Heart left ventricle (tissue), 13 donors: ENCODE results near the gene LHX4.

Source experiments
- POLR2A ChIP-seq, 2 donors: fragments of 450-650 bp; IDR thresholded peaks; one replicate each; pipeline ENCODE4 v1.6.1; 2017; ENCODE audit warnings: antibody characterized with exemption in 2 of 2, mild to moderate bottlenecking in 2 of 2, moderate library complexity in 2 of 2
- TF ChIP-seq, protein P1 (sequence below), 12 donors: fragments of 200-600 bp; sonication (generic) in 4 of 12; IDR thresholded peaks; one replicate each; pipeline versions ENCODE4 v1.5.0 to v1.8.0; 2018 to 2022; ENCODE audit warnings: antibody characterized with exemption in 12 of 12, mild to moderate bottlenecking in 5 of 12
- donor health status: ischemic (EF 13 %, LVEDD 7.1; RV severe dilation, severe dysfunction).
- donor health status: DM: no; HTN: yes; CAD: no.
- donor health status: DM: no; HTN: no; CAD: no.
- donor health status: ischemic (EF 25% LVEDD 6.9; RV normal size, moderate dysfunction).
- donor health status: ischemic (EF 25% LVEDD 5.7; RV mildly dilated, moderate dysfunction).
- donor health status: ischemic (EF 35%, LVEDD 5.7; RV mildly dilated, moderate dysfunction).
- donor health status: nonischemic (EF 11% LVEDD 7.7; RV severe dilation, severe dysfunction).
- donor health status: DM: yes; HTN: yes; CAD: no.
- donor health status: PGD.
- donor health status: ischemic (EF 29% LVEDD 5.4; RV normal size, mild dysfunction).
- donor health status: nonischemic (EF 23%, LVEDD 6.1; RV moderate dilation, normal function).

DNA sequence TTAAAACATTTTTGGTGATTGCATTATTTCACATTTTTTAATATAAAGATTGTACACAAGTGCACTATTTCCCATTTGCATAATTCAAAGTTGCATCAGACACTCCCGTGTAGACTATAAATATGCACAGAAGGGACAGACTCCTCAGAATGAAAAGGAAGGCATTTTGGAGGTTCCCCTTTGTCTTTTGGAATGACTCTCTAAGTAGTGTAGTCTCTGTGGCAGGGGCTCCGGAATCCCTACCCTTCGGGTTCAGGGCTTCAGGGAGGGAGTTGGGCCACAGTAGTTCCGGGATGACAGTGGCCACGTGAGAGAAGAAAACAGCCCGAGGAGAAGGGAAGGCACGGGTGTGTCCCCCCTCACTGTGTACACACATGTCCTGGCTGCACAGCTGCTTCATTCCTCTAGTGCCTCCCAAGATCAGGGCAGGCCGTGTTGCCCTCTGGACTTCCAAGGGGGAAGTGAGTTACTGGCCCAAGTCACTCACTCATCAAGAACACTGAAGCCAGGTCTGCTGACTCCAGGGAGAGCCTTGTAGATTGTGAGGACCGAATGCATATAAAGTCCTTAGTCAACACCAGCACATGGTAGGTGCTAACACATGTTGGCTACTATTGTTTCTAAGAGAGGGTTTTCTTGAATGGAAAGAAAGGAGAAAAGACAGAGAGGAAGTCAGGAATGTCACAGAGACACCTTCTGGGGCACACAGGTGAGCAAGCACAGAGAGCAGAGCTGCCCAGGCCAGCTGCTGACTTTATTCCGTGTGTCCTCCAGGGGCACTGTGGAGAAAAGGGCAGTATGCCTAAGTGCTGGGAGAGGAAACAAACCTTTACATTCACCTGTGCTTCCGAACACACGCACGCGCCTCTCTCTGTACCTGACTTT, 39.8 kb downstream of the LHX4 start:
- no peak for TF ChIP-seq POLR2A (IDR thresholded peaks at IDR 0.05)
- TF ChIP-seq, protein P1, sequence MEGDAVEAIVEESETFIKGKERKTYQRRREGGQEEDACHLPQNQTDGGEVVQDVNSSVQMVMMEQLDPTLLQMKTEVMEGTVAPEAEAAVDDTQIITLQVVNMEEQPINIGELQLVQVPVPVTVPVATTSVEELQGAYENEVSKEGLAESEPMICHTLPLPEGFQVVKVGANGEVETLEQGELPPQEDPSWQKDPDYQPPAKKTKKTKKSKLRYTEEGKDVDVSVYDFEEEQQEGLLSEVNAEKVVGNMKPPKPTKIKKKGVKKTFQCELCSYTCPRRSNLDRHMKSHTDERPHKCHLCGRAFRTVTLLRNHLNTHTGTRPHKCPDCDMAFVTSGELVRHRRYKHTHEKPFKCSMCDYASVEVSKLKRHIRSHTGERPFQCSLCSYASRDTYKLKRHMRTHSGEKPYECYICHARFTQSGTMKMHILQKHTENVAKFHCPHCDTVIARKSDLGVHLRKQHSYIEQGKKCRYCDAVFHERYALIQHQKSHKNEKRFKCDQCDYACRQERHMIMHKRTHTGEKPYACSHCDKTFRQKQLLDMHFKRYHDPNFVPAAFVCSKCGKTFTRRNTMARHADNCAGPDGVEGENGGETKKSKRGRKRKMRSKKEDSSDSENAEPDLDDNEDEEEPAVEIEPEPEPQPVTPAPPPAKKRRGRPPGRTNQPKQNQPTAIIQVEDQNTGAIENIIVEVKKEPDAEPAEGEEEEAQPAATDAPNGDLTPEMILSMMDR (IDR thresholded peaks at IDR 0.05), result peak in 4 of 12 donors; percentile 6 to 39 (median 30)
